HG02981 (cell line): ENCODE data around the gene NAA20.

Experiments used
- ATAC-seq: cut with Tn5 transposase; IDR thresholded peaks from one replicate; pipeline ENCODE4 v1.9.1; 2021; ENCODE audit warnings: mild to moderate bottlenecking, moderate library complexity; ENCODE audit not compliant: unreplicated experiment

The NAA20 gene

GRCh38 chr20:20070871-20071726, 53.9 kb downstream of the NAA20 start:
- ATAC-seq: no peak

GRCh38 chr20:20073801-20074371, 56.7 kb downstream of the NAA20 start:
- no peak for ATAC-seq

- ATAC-seq: no peak
These were observed 57.9 kb downstream of the NAA20 start for GRCh38 chr20:20075032-20075431.

GRCh38 chr20:20076297-20077065, 59.3 kb downstream of the NAA20 start:
- ATAC-seq: no peak

- ATAC-seq: no peak
These were observed 60.9 kb downstream of the NAA20 start for GRCh38 chr20:20078041-20078440.

GRCh38 chr20:20079102-20079784, 62.1 kb downstream of the NAA20 start:
- ATAC-seq: no peak
